HepG2 (cell line): ENCODE measurements around the gene SHC1. TPM values are rescaled to one million over a fixed set of nuclear protein-coding genes. Genes with fewer than 3 reads are reported as not detected.
A peak's percentile ranks its signal among the peaks of the same experiment; 100 is the strongest.

Experiments used
- GLI4 ChIP-seq: sonication (generic); formaldehyde crosslinking; IDR thresholded peaks from 2 replicates; pipeline ENCODE4 v1.5.1; 2020; ENCODE audit warnings: missing genetic modification reagents, mild to moderate bottlenecking, moderate library complexity, borderline replicate concordance
- GZF1 ChIP-seq: sonication (generic); formaldehyde crosslinking; IDR thresholded peaks from 2 replicates; pipeline ENCODE4 v1.5.1; 2020; ENCODE audit warnings: mild to moderate bottlenecking, missing genetic modification reagents
- JUN ChIP-seq: sonication (generic); formaldehyde crosslinking; IDR thresholded peaks from 2 replicates; pipeline ENCODE4 v1.4.0; 2020; ENCODE audit warnings: mild to moderate bottlenecking, missing genetic modification reagents
- KLF6 ChIP-seq: IDR thresholded peaks from 2 replicates; pipeline ENCODE4 v1.8.0; 2016; ENCODE audit warnings: missing biosample characterization, missing genetic modification reagents
- MXD4 ChIP-seq: IDR thresholded peaks from 2 replicates; pipeline ENCODE4 v1.6.1; 2016; ENCODE audit warnings: mild to moderate bottlenecking, missing biosample characterization, missing genetic modification reagents
- PAWR ChIP-seq: sonication (generic); formaldehyde crosslinking; IDR thresholded peaks from 2 replicates; pipeline ENCODE4 v1.4.0; 2020; ENCODE audit warnings: missing genetic modification reagents, mild to moderate bottlenecking, borderline replicate concordance
- RNF219 ChIP-seq: sonication (generic); formaldehyde crosslinking; IDR thresholded peaks from 2 replicates; pipeline ENCODE4 v1.5.0; 2020; ENCODE audit warnings: mild to moderate bottlenecking, missing genetic modification reagents
- RORA ChIP-seq: sonication (generic); formaldehyde crosslinking; IDR thresholded peaks from 2 replicates; pipeline ENCODE4 v1.5.0; 2020; ENCODE audit warnings: mild to moderate bottlenecking, missing genetic modification reagents, moderate library complexity
- SP1 ChIP-seq, 2 experiments: fragments of 450-650 bp in 1 of 2; sonication (generic) in 1 of 2; formaldehyde crosslinking in 1 of 2; IDR thresholded peaks; 2 replicates each; pipeline versions ENCODE4 v1.4.0 to v1.6.1; 2016 to 2020; ENCODE audit warnings: missing genetic modification reagents in 1 of 2
- SRF ChIP-seq: IDR thresholded peaks from 2 replicates; pipeline ENCODE4 v1.6.1; 2011; ENCODE audit warnings: mild to moderate bottlenecking, low read depth, low read length, moderate library complexity
- SRSF4 ChIP-seq: fragments of 200-400 bp; formaldehyde crosslinking; IDR thresholded peaks from one replicate; pipeline ENCODE4 v1.6.1; 2018; ENCODE audit warnings: mild to moderate bottlenecking, low read depth, low read length, moderate library complexity; ENCODE audit not compliant: poor library complexity, severe bottlenecking
- YEATS2 ChIP-seq: sonication (generic); formaldehyde crosslinking; IDR thresholded peaks from 2 replicates; pipeline ENCODE4 v1.4.0; 2020; ENCODE audit warnings: missing genetic modification reagents, borderline replicate concordance
- ZFAT ChIP-seq: sonication (generic); formaldehyde crosslinking; conservative IDR thresholded peaks from 2 replicates; pipeline ENCODE4 v1.8.1; 2023; ENCODE audit warnings: missing genetic modification reagents, inconsistent platforms
- ZNF331 ChIP-seq: sonication (generic); formaldehyde crosslinking; IDR thresholded peaks from 2 replicates; pipeline ENCODE4 v1.4.0; 2020; ENCODE audit warnings: missing genetic modification reagents
- ZNF335 ChIP-seq: sonication (generic); formaldehyde crosslinking; IDR thresholded peaks from 2 replicates; pipeline ENCODE4 v1.4.0; 2020; ENCODE audit warnings: missing genetic modification reagents
- ZNF556 ChIP-seq: sonication (generic); formaldehyde crosslinking; IDR thresholded peaks from 2 replicates; pipeline ENCODE4 v1.4.0; 2020; ENCODE audit warnings: mild to moderate bottlenecking, missing genetic modification reagents, borderline replicate concordance
- ZNF569 ChIP-seq: sonication (generic); formaldehyde crosslinking; IDR thresholded peaks from 2 replicates; pipeline ENCODE4 v1.5.0; 2020; ENCODE audit warnings: mild to moderate bottlenecking, missing genetic modification reagents, moderate library complexity, borderline replicate concordance
- ZNF704 ChIP-seq: sonication (generic); formaldehyde crosslinking; IDR thresholded peaks from 2 replicates; pipeline ENCODE4 v1.8.1; 2023; ENCODE audit warnings: mild to moderate bottlenecking, inconsistent platforms, moderate library complexity, missing genetic modification reagents, borderline replicate concordance
- ZNF768 ChIP-seq: sonication (generic); formaldehyde crosslinking; IDR thresholded peaks from 2 replicates; pipeline ENCODE4 v1.4.0; 2020; ENCODE audit warnings: missing genetic modification reagents
- polyA plus RNA-seq, 8 experiments: library from polyadenylated mRNA; depleted of rRNA in 3 of 8; stranded (reverse) in 7 of 8; unstranded in 1 of 8; fragments of >200 nt; fragmentation: Illumina TruSeq in 4 of 8; extraction: Trizol in 4 of 8; gene quantifications; 2 replicates each; pipeline versions ENCODE4 v1.2.1 to v1.2.3, GENCODE V29; 2011 to 2016; ENCODE audit warnings: low read depth in 4 of 8, missing spikeins in 1 of 8, mixed read lengths in 1 of 8; ENCODE audit not compliant: insufficient read depth in 1 of 8
- total RNA-seq, 5 experiments: library from RNA; depleted of rRNA; stranded (reverse); fragments of >200 nt; fragmentation: Illumina TruSeq; extraction: Trizol; gene quantifications; 2 replicates each; pipeline ENCODE4 v1.2.3, GENCODE V29; 2016; ENCODE audit warnings: low read depth in 1 of 5
- TF ChIP-seq, protein P1 (sequence below): sonication (generic); formaldehyde crosslinking; IDR thresholded peaks from 2 replicates; pipeline ENCODE4 v1.9.0; 2021; ENCODE audit warnings: missing genetic modification reagents, borderline replicate concordance
- TF ChIP-seq, protein P2 (sequence below): sonication (generic); formaldehyde crosslinking; IDR thresholded peaks from 2 replicates; pipeline ENCODE4 v1.8.0; 2022; ENCODE audit warnings: low read depth, missing genetic modification reagents

Gene SHC1
- total and polyA plus RNA-seq, 2 of the 13 experiments (the other 11 are each of a cell fraction or from before 2014, with no cell fraction given) = 52.0 to 137 TPM

DNA sequence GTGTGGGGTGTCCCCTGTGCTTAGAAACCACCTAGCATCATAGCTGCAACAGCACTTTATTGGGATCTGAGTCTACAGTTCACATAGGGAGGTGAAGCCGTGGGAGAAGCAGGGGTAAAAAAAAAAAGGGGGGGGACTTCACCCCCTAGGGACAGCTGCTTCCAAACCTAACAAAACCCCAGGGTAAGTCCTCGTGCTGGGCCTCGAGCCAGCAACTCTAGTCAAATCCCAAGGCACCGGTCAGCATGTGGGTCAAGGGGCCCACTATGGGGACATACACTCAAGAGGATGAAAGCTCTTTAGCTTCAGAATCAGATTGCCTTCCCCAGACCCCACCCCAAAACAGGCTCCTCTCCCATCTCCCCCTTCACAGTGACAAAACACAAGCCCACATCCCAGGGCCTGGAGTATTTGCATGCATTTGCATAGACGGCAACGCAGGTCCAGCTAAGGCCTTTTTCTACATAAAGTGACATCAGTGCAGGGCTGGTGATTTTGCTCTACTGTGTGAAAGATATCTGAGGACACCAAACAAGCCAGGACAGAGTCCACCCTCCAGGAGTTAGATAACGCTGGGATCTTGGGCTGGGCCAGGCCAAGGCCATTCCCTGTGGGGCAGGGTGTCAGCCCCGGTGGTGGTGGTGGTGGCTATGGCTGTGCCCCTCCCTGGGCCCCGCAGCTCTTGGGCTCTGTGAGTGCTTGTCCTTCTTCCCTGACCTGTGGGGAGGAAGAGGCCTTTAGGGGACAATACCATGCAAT lies 26.0 kb downstream of the SHC1 start (continued):
- TF ChIP-seq RNF219 (CRISPR knock-in tag) (no peak), KLF6 (CRISPR knock-in tag) (0 out of 2 replicates have a peak, but pooled peaks have one; percentile 44), ZNF704 (CRISPR knock-in tag) (no peak; the same call in 1 of the 2 replicates), PAWR (CRISPR knock-in tag) (no peak), JUN (0 out of 2 replicates have a peak, but pooled peaks have one; percentile 26), ZNF569 (no peak), ZNF331 (CRISPR knock-in tag) (peak; percentile 76; the same call in 1 of the 2 replicates), GZF1 (CRISPR knock-in tag) (peak; percentile 35; the same call in 1 of the 2 replicates), YEATS2 (peak; percentile 67; the same call in 1 of the 2 replicates), ZNF556 (CRISPR knock-in tag) (no peak), ZFAT (no peak), RORA (no peak), SRSF4 (no peak), MXD4 (0 out of 2 replicates have a peak, but pooled peaks have one; percentile 48), SP1 (IDR thresholded peaks at IDR 0.05) (no peak), SP1 (CRISPR knock-in tag; IDR thresholded peaks at IDR 0.05) (no peak), ZNF335 (0 out of 2 replicates have a peak, but pooled peaks have one; percentile 31), ZNF768 (peak; percentile 37; the same call in 1 of the 2 replicates), SRF (no peak), GLI4 (CRISPR knock-in tag) (no peak)
- TF ChIP-seq, protein P1, sequence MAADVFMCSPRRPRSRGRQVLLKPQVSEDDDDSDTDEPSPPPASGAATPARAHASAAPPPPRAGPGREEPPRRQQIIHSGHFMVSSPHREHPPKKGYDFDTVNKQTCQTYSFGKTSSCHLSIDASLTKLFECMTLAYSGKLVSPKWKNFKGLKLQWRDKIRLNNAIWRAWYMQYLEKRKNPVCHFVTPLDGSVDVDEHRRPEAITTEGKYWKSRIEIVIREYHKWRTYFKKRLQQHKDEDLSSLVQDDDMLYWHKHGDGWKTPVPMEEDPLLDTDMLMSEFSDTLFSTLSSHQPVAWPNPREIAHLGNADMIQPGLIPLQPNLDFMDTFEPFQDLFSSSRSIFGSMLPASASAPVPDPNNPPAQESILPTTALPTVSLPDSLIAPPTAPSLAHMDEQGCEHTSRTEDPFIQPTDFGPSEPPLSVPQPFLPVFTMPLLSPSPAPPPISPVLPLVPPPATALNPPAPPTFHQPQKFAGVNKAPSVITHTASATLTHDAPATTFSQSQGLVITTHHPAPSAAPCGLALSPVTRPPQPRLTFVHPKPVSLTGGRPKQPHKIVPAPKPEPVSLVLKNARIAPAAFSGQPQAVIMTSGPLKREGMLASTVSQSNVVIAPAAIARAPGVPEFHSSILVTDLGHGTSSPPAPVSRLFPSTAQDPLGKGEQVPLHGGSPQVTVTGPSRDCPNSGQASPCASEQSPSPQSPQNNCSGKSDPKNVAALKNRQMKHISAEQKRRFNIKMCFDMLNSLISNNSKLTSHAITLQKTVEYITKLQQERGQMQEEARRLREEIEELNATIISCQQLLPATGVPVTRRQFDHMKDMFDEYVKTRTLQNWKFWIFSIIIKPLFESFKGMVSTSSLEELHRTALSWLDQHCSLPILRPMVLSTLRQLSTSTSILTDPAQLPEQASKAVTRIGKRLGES (CRISPR knock-in tag) = no peak; the same call in 1 of the 2 replicates
- TF ChIP-seq, protein P2, sequence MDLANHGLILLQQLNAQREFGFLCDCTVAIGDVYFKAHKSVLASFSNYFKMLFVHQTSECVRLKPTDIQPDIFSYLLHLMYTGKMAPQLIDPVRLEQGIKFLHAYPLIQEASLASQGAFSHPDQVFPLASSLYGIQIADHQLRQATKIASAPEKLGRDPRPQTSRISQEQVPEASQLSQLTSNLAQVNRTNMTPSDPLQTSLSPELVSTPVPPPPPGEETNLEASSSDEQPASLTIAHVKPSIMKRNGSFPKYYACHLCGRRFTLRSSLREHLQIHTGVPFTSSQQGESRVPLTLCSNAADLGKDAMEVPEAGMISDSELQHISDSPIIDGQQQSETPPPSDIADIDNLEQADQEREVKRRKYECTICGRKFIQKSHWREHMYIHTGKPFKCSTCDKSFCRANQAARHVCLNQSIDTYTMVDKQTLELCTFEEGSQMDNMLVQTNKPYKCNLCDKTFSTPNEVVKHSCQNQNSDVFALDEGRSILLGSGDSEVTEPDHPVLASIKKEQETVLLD (CRISPR knock-in tag) = no peak
